Activated T-cell treated with anti-CD3 and anti-CD28 coated beads, Interleukin-2, amount 50 U/mL, for 72 hours (primary cell): ENCODE measurements around the gene MEGF11. TPM values are rescaled to one million over a fixed set of nuclear protein-coding genes. Genes with fewer than 3 reads are reported as not detected.

Experiments used
- ATAC-seq, 2 donors: fragments of 150-1000 bp; cut with Tn5 transposase; replicated peaks in 1 of 2; 2 replicates each; pipeline ENCODE4 v1.10.0; 2021; ENCODE audit warnings: moderate library complexity in 2 of 2, mild to moderate bottlenecking in 1 of 2
- DNase-seq, 2 donors: peaks; one replicate each; pipeline ENCODE4 v3.0.0; 2021 to 2022; ENCODE audit warnings: mixed read lengths in 1 of 2
- H3K27ac Mint-ChIP-seq: one replicate; pipeline ENCODE4 v1.8.0; 2022; ENCODE audit warnings: mild to moderate bottlenecking, moderate library complexity, mixed read lengths
- H3K27me3 Mint-ChIP-seq: one replicate; pipeline ENCODE4 v1.8.0; 2022; ENCODE audit warnings: low read depth, mixed read lengths
- H3K36me3 Mint-ChIP-seq, 2 donors: one replicate each; pipeline ENCODE4 v1.8.0; 2022; ENCODE audit warnings: mixed read lengths in 2 of 2, mild to moderate bottlenecking in 1 of 2; ENCODE audit not compliant: insufficient read depth in 2 of 2
- H3K4me1 Mint-ChIP-seq: one replicate; pipeline ENCODE4 v1.8.0; 2022; ENCODE audit warnings: low read depth, mixed read lengths
- H3K4me3 Mint-ChIP-seq, 2 donors: one replicate each; pipeline ENCODE4 v1.8.0; 2022; ENCODE audit warnings: mild to moderate bottlenecking in 2 of 2, mixed read lengths in 2 of 2, moderate library complexity in 2 of 2
- H3K9me3 Mint-ChIP-seq, 2 donors: one replicate each; pipeline ENCODE4 v1.8.0; 2022; ENCODE audit warnings: mixed read lengths in 2 of 2
- total RNA-seq, 2 donors: library from RNA; stranded (reverse); gene quantifications; one replicate each; pipeline ENCODE4 v1.2.3, GENCODE V29; 2022

The MEGF11 gene
- total RNA-seq, 2 donors from 2014 or later: not detected

DNA sequence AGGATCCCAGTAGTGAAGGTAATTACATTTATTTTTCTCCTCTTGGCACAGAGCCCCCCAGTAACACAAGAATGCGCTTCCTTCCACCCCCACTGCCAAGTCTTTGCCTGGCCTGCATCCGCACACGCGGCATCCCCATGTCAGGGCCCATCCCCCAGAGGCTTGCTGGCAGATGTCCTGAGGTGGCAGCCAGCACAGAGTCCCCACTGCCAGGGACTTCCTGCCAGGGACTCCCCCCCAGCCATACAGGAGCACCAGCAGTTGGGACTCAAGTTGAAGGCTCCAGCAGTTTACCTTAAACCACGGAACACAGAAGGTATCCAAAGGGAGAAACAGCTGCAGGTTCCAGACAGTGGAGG, 41.0 kb downstream of the MEGF11 start:
- H3K27me3 Mint-ChIP-seq: no peaks in the 10 kb centered on the region
- H3K9me3 Mint-ChIP-seq: no peaks in the 10 kb centered on the region
- no peaks in the 10 kb centered on the region for H3K36me3 Mint-ChIP-seq
- H3K4me3 Mint-ChIP-seq: no peak overlapping the region
- ATAC-seq: no peak
- no peak for DNase-seq
- H3K27ac Mint-ChIP-seq: no peak overlapping the region
- H3K4me1 Mint-ChIP-seq: no peaks in the 10 kb centered on the region

DNA sequence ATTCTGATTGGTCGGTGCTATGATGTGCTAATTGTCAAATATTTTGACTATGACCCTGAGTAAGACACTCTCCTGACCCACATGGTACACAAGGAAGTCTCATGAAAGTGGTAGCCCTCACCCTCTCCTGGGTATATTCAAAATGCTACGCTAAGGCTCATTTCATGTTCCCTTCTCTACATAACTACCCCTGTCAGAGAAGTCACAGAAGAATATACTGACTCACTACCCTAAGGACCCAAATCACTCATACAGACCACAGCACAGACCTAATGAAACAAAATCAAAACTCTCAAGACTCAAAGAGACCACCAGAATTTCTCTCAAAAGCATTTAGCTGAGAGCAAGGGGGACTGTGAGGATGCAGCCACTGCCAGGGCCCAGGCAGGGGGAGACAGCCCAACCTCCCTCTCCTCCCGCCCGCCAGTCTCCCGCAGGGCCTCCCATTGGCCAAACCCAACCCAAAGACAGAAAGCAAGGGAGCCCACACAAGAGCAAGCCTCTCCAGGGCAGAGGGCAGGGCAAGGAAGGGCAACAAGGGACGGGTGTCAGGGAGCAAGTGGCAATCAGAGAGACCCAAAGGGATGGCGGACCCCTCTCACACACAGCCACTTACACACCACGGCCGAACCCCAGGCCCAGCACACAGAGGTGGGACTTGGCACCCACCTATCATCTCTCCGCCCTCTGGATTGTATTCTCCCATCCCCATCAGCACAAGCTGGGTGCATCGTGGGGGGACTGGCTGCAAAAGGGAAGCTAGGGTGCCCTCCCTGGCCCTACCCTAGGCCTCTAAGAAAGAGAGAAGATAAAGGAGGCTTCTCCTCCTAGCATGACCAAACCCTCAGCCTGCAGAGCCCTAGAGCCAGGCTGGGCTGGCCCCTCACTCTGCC, 41.6 kb downstream of the MEGF11 start:
- Mint-ChIP-seq H3K27me3 (no peaks in the 10 kb centered on the region), H3K9me3 (no peaks in the 10 kb centered on the region), H3K4me1 (no peaks in the 10 kb centered on the region), H3K27ac (no peak overlapping the region), H3K36me3 (no peaks in the 10 kb centered on the region), H3K4me3 (no peak overlapping the region)
- DNase-seq: no peak
- ATAC-seq: peak; percentile 80 to 92

DNA sequence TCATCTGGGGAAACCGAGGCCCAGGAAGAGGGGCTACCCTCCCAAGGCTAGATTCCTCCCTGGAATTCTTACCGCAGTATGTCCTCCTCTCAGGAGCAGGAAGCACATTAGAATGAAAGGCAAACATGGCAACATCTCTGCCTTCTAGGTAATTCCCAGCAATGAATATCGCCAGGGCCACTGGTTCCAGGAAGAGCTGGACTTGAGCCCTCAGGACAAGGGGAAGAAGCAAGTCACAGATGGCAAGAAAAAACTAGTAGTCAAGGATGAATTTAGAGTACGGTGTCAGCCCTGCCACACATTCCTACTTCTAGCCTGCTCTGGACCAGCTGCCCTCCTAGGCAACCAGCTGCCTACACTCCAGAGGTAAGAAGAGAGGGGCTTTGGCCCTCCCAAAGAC, 42.9 kb downstream of the MEGF11 start:
- H3K36me3 Mint-ChIP-seq: no peaks in the 10 kb centered on the region
- H3K9me3 Mint-ChIP-seq: no peaks in the 10 kb centered on the region
- H3K27me3 Mint-ChIP-seq: no peaks in the 10 kb centered on the region
- DNase-seq: no peak
- no peaks in the 10 kb centered on the region for H3K4me1 Mint-ChIP-seq
- H3K27ac Mint-ChIP-seq: no peak overlapping the region
- H3K4me3 Mint-ChIP-seq: no peak overlapping the region
- ATAC-seq: no peak

DNA sequence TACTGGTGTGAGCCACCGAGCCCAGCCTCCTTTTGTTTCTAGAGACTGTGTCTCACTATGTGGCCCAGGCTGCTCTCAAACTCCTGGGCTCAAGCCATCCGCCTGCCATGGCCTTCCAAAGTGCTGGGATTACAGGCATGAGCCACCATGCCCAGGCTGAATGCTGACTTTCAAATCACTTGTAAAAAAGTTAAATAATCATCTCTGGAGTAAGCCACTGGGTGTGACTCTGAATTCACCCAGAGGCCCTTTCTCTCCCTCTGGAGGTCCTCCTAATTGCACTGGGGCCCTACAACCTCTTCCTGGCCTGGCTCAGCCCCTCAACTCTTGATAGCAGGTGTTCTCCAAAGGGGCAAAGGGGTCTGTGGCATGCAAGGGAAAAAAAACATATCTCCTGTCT, 54.8 kb downstream of the MEGF11 start:
- ATAC-seq (no peak), DNase-seq (no peak)
- Mint-ChIP-seq H3K27ac (no peak overlapping the region), H3K4me3 (no peak overlapping the region), H3K4me1 (peaks cover 4% of the 10 kb centered on the region), H3K36me3 (no peaks in the 10 kb centered on the region), H3K27me3 (peaks cover 5% of the 10 kb centered on the region), H3K9me3 (no peaks in the 10 kb centered on the region)

DNA sequence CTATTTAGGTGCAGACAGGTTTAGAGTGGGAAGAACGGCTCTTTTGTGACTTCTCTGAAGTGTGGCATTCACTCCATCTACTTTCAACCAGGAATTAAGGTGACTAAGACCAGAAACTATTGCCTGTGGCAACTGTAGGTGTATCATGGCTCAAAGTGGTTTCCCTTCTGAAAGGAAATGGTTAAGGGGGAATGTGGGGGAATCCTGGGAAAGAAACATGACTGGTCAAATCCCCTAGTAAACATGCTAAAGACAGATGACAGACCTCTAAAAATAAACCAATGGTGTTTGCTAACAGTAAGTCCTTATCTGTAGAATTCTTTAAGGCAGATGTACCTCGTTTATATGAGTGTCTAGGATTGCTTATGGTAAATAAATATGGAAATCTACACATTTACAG, 56.9 kb downstream of the MEGF11 start:
- DNase-seq (no peak), ATAC-seq (no peak)
- peaks cover 4% of the 10 kb centered on the region for H3K4me1 Mint-ChIP-seq
- H3K4me3 Mint-ChIP-seq: no peak overlapping the region
- H3K27ac Mint-ChIP-seq: no peak overlapping the region
- peaks cover 5% of the 10 kb centered on the region for H3K27me3 Mint-ChIP-seq
- no peaks in the 10 kb centered on the region for H3K9me3 Mint-ChIP-seq
- H3K36me3 Mint-ChIP-seq: no peaks in the 10 kb centered on the region

DNA sequence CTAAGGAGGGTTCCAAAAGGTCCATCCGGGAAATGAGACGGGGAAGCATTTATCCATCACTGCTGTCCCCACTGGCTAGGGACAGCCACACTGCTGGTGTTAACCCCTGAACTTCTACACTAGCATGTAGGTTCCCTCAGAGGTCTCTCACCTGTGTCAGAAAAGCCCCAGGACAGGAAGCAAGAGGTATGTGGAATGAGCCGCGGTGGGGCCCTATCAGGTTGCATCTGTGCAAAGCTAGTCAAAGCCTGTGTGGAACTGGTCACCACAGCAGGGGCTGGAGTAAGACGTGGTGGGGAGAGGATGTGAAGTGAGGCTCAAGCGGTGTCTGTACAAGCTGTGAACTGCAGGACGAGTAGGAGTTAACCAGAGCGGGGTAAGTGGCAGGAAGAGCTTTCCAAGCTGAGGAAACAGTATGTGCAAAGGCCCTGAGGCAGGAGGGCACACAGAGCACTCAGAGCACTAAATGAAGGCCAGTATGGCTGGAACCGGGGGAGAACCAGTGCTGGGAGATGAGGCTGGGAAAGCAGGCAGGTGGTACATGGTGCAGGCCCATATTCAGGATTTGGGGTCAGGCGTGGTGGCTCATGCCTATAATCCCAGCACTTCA, 57.8 kb downstream of the MEGF11 start:
- DNase-seq: no peak
- no peak for ATAC-seq
- Mint-ChIP-seq H3K9me3 (no peaks in the 10 kb centered on the region), H3K4me1 (peaks cover 4% of the 10 kb centered on the region), H3K27me3 (peaks cover 5% of the 10 kb centered on the region), H3K4me3 (no peak overlapping the region), H3K36me3 (no peaks in the 10 kb centered on the region), H3K27ac (no peak overlapping the region)

DNA sequence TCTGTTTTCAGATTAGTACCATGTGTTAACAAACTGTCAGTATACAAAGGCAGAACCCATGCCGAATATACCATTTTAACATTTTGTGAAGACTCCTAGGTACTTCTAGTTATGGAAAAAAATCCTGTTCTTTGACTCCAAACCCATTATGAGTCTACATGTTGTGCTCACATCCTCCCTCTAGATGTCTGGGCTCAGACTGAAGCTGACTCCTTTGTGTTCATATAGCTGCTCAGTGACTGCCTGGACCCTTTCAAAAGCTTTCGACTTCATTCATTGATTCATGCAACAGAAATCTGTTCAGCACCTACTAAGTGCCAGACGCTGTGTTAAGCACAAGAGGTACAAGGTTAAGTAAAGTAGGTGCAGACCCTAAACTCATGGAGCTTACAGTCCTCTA, 60.5 kb downstream of the MEGF11 start:
- no peak for ATAC-seq
- H3K9me3 Mint-ChIP-seq: no peaks in the 10 kb centered on the region
- peaks cover under 1% of the 10 kb centered on the region for H3K27me3 Mint-ChIP-seq
- H3K4me1 Mint-ChIP-seq: peaks cover 4% of the 10 kb centered on the region
- no peak overlapping the region for H3K27ac Mint-ChIP-seq
- H3K36me3 Mint-ChIP-seq: no peaks in the 10 kb centered on the region
- DNase-seq: no peak
- no peak overlapping the region for H3K4me3 Mint-ChIP-seq

DNA sequence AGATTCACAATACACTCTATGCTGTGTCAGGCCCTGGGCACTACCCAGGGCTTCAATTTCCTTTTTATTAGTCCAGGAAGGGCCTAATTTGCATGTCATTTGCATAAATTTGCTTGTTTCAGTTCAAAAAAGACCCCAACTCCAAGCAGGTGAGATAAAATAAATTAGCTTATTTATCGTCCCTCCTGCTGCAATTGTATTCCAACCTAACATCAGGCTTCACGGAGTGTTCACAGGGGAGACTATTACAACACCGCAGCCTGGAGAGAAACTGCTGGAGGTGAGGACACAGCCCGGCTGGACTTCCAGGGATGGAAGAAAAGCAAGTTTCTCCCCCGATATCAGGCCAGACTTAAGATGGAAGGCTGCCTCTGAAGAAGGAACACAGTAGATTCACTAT, 62.8 kb downstream of the MEGF11 start:
- no peak for DNase-seq
- H3K27me3 Mint-ChIP-seq: no peaks in the 10 kb centered on the region
- no peak overlapping the region for H3K27ac Mint-ChIP-seq
- no peaks in the 10 kb centered on the region for H3K4me1 Mint-ChIP-seq
- H3K9me3 Mint-ChIP-seq: no peaks in the 10 kb centered on the region
- no peaks in the 10 kb centered on the region for H3K36me3 Mint-ChIP-seq
- no peak for ATAC-seq
- H3K4me3 Mint-ChIP-seq: no peak overlapping the region

DNA sequence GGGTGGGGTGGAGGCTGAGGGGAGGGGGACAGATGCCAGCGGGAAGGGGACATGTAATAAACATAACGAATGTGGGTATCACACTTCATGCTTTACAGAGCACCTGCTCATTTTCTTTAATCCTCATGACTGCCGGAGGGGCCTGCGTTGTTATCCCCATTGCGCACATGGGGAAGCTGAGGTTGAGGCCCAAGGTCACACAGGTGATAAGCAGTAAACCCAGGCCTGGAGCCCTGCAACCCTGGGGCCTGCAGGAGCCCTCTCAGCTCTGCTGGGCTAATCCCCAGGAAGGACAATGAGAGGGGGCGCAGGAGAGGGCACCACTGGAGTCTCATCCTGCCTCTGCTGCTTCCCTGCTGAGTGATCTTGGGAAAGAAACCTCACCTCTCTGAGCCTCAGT, 64.3 kb downstream of the MEGF11 start:
- DNase-seq: no peak
- H3K4me1 Mint-ChIP-seq: no peaks in the 10 kb centered on the region
- no peaks in the 10 kb centered on the region for H3K9me3 Mint-ChIP-seq
- H3K4me3 Mint-ChIP-seq: no peak overlapping the region
- H3K27ac Mint-ChIP-seq: no peak overlapping the region
- ATAC-seq: no peak
- peaks cover 14% of the 10 kb centered on the region for H3K27me3 Mint-ChIP-seq
- no peaks in the 10 kb centered on the region for H3K36me3 Mint-ChIP-seq

DNA sequence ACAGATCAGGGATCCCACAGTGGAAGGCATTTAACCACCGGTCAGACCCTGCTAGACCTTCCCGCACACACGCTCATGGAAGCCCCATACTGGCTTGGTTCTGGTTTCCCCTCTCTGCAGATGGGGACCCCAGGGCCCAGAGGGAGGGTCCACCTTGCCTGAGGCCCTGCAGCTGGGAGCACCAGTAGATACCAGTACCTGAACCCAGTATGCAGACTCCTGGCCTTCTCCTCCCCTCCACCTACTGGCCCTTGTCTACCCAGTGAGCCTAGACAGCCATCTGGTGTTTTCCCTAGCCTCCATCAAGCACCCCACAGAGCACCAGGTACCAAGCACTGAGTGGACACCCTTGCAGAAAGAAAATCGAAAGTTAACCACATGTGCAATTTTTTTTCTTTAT, 65.1 kb downstream of the MEGF11 start:
- H3K27me3 Mint-ChIP-seq: peaks cover 18% of the 10 kb centered on the region
- no peak for DNase-seq
- H3K36me3 Mint-ChIP-seq: no peaks in the 10 kb centered on the region
- no peak overlapping the region for H3K27ac Mint-ChIP-seq
- no peak overlapping the region for H3K4me3 Mint-ChIP-seq
- no peak for ATAC-seq
- no peaks in the 10 kb centered on the region for H3K9me3 Mint-ChIP-seq
- no peaks in the 10 kb centered on the region for H3K4me1 Mint-ChIP-seq

DNA sequence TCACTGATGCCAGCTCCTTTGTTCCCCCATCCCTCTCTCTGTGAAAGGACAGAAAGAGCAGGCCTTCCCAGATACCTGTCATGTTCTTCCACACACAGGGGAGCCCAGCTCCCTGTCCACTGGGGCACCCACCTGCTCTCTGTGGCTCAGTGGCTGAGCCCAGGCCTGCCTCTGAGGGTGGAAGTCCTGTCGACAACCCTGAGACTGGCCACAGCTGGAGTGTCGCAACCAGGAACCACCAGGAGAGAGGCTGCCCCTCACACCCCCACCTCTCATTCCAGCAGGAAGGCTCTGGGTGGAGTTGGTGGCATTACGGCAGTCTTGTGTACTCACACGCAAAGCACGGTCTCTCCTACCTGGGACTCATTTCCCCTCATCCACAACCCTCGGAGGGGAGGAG, 66.3 kb downstream of the MEGF11 start:
- no peak overlapping the region for H3K4me3 Mint-ChIP-seq
- no peak for ATAC-seq
- H3K27me3 Mint-ChIP-seq: peaks cover 24% of the 10 kb centered on the region
- H3K9me3 Mint-ChIP-seq: no peaks in the 10 kb centered on the region
- H3K4me1 Mint-ChIP-seq: no peaks in the 10 kb centered on the region
- H3K27ac Mint-ChIP-seq: no peak overlapping the region
- no peak for DNase-seq
- no peaks in the 10 kb centered on the region for H3K36me3 Mint-ChIP-seq

DNA sequence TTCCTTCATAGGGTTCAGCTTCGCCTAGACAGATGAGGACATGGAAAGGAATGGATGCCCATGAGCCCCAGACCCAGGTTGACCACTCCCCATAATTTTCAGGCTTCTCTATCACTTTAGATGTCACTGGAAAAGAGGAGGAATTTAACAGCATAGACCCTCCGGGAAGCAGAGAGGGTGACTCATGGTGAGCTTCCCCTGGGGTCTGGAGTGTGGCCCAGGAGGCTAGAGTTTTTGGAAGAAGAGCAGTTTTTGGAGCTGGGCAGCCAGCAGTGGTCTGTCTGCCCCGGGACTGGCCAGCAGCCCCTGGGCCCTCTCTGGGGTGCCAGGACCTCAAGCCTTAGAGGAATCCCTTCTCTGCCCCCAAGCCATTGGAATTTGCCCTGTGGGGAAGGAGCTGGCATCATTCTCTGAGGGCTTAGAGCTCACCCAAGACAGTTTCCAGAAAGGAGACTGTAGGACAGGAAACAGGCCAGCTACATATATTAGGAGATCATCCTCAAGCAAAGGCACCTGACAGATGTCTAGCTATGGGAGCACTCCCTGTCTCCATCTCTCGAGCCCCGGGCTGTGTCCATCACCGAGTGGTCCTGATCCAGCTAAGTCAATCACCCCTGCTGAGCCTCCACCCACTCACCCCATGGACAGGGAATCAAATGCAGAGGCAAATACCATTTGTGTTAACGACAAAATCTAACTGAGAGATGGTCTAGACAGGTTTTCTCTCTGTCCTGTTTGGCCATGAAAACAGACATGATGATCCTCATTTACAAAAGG, 67.3 kb downstream of the MEGF11 start:
- peaks cover 24% of the 10 kb centered on the region for H3K27me3 Mint-ChIP-seq
- no peaks in the 10 kb centered on the region for H3K36me3 Mint-ChIP-seq

DNA sequence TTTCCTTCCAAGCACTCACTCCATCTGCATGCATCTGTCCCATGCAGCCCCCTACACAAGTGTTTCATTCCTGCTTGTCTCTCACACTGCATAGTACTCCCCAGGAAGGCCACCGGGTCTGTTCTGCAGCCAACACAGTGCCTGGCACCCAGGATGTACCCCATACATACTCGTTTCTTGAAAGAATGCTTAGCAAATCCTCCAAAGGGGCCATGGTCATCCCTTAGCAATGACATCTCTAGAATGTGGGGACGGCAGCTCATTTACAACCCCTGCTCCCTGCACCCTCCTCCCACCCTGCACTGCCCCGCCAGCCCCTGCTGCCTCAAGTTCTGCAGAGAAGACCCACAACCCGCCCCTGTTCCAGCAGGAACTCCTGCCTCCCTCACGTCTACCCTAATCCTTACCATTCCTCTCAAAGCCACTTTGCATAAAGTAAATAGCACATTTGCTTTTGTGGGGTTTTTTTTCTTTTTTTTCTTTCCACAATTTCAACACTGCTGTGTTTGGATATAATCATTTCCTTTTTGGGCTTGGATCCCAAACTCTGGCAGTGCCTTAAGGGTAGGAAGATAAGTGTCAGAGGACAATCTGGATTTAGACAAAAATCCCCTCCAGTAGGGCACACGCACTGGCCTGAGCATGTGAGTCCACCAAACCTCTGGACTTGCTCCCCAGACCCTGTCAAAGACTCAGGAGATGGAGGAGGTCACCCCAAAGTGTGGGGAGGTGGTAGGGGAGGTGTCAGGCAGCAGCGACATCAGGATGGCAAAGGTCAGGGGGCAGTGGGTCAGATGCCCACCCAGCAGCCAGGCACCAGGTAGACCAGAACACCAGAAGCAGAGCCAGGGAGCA, 68.4 kb downstream of the MEGF11 start:
- ATAC-seq (no peak), DNase-seq (no peak)
- no peak overlapping the region for H3K4me3 Mint-ChIP-seq
- H3K27ac Mint-ChIP-seq: no peak overlapping the region
- no peaks in the 10 kb centered on the region for H3K4me1 Mint-ChIP-seq
- no peaks in the 10 kb centered on the region for H3K36me3 Mint-ChIP-seq
- no peaks in the 10 kb centered on the region for H3K9me3 Mint-ChIP-seq
- H3K27me3 Mint-ChIP-seq: peaks cover 24% of the 10 kb centered on the region

More for the DNA sequence above, 67.3 kb downstream of the MEGF11 start:
- DNase-seq (no peak), ATAC-seq (no peak)
- H3K9me3 Mint-ChIP-seq: no peaks in the 10 kb centered on the region
- H3K4me3 Mint-ChIP-seq: no peak overlapping the region
- no peaks in the 10 kb centered on the region for H3K4me1 Mint-ChIP-seq
- no peak overlapping the region for H3K27ac Mint-ChIP-seq
